T follicular helper cell (primary cell): ENCODE data around the gene VPS11.
A peak's percentile ranks its signal among the peaks of the same experiment; 100 is the strongest.
"Not testable (repeated sequence)": the region's sequence is repeated elsewhere in the genome, so short reads cannot be mapped to it uniquely, and the experiment has no call there.

Source experiments
- DNase-seq: peaks from one replicate; pipeline ENCODE4 v3.0.0-alpha.2; 2020; ENCODE audit warnings: low read depth

The VPS11 gene

GRCh38 chr11:119038884-119039283 is 28.7 kb upstream of the VPS11 start:
- DNase-seq: no peak

GRCh38 chr11:119039471-119039870 is 28.1 kb upstream of the VPS11 start:
- not testable (repeated sequence) for DNase-seq

GRCh38 chr11:119041821-119042514 is 25.6 kb upstream of the VPS11 start:
- no peak for DNase-seq

- DNase-seq: no peak
Measured at GRCh38 chr11:119042927-119043326, 24.7 kb upstream of the VPS11 start.

GRCh38 chr11:119044708-119045107 is 22.9 kb upstream of the VPS11 start:
- no peak for DNase-seq

GRCh38 chr11:119046489-119046888 is 21.1 kb upstream of the VPS11 start:
- no peak for DNase-seq

- no peak for DNase-seq
Measured at GRCh38 chr11:119047205-119047604, 20.4 kb upstream of the VPS11 start.

GRCh38 chr11:119048644-119049043 is 19.0 kb upstream of the VPS11 start:
- no peak for DNase-seq

- DNase-seq: no peak
Measured at GRCh38 chr11:119049081-119049480, 18.5 kb upstream of the VPS11 start.

- no peak for DNase-seq
Measured at GRCh38 chr11:119051440-119052162, 16.0 kb upstream of the VPS11 start.

GRCh38 chr11:119052163-119052814 is 15.3 kb upstream of the VPS11 start:
- no peak for DNase-seq

- DNase-seq: no peak
Measured at GRCh38 chr11:119054418-119054817, 13.2 kb upstream of the VPS11 start.

- DNase-seq: no peak
Measured at GRCh38 chr11:119055901-119056300, 11.7 kb upstream of the VPS11 start.

- DNase-seq: peak; percentile 29
Measured at GRCh38 chr11:119056421-119056999, 11.1 kb upstream of the VPS11 start.

GRCh38 chr11:119057000-119057769 is 10.4 kb upstream of the VPS11 start, which contains the start of gene HYOU1:
Gene HYOU1, minus strand, starts transcription at chr11:119057205. Its CDS starts 1,045 bp downstream, at chr11:119056160.
- peak; percentile 97 for DNase-seq

GRCh38 chr11:119059128-119059527 is 8.5 kb upstream of the VPS11 start:
- not testable (repeated sequence) for DNase-seq

- DNase-seq: no peak
Measured at GRCh38 chr11:119061256-119061655, 6.4 kb upstream of the VPS11 start.

GRCh38 chr11:119062779-119063178 is 4.8 kb upstream of the VPS11 start:
- no peak for DNase-seq

GRCh38 chr11:119065369-119065768 is 2.2 kb upstream of the VPS11 start:
- DNase-seq: peak; percentile 21

GRCh38 chr11:119077839-119078238 is 10.2 kb downstream of the VPS11 start:
- no peak for DNase-seq

- DNase-seq: no peak
Measured at GRCh38 chr11:119078675-119079420, 11.2 kb downstream of the VPS11 start.
